VCaP (cell line): ENCODE measurements around the gene SOCS1.

ENCODE experiments used
- H3K27ac ChIP-seq: fragments of 450-650 bp; 2 replicates; pipeline ENCODE4 v1.5.1; 2017
- TF ChIP-seq, protein P1 (sequence below): fragments of 450-650 bp; conservative IDR thresholded peaks from 2 replicates; pipeline ENCODE4 v1.5.1; 2017; ENCODE audit warnings: mild to moderate bottlenecking, moderate library complexity

Gene SOCS1

DNA sequence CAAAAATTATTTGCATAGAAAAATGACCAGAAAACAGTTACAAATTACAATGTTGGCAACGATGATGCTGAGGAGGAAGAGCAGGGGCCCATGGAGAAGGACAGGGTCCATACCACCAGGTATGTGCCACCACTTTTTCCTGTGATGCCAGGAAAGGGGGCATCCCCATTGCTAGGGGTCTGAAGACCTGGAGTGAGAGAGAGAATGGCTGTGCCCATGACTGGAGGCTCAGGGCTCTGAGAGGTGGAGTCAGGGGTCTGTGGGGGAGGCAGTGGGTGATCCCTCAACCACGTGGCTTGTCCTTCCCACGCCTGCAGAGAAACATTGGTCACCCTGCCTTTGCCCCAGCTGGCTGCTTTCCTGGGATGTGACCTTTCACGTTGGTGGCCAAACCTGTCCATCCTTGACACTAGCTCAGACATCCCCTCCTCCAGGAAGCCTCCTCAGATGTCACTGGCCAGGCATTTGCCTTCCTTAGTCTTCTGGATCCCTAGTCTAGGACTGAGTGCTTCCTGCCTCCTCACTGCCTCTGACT, 51.4 kb downstream of the SOCS1 start:
- no peak overlapping the region for H3K27ac ChIP-seq
- TF ChIP-seq, protein P1, sequence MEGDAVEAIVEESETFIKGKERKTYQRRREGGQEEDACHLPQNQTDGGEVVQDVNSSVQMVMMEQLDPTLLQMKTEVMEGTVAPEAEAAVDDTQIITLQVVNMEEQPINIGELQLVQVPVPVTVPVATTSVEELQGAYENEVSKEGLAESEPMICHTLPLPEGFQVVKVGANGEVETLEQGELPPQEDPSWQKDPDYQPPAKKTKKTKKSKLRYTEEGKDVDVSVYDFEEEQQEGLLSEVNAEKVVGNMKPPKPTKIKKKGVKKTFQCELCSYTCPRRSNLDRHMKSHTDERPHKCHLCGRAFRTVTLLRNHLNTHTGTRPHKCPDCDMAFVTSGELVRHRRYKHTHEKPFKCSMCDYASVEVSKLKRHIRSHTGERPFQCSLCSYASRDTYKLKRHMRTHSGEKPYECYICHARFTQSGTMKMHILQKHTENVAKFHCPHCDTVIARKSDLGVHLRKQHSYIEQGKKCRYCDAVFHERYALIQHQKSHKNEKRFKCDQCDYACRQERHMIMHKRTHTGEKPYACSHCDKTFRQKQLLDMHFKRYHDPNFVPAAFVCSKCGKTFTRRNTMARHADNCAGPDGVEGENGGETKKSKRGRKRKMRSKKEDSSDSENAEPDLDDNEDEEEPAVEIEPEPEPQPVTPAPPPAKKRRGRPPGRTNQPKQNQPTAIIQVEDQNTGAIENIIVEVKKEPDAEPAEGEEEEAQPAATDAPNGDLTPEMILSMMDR = no peak
